Liver (tissue), 9 donors: Measurements from ENCODE around the gene SLC47A2. TPM values are rescaled to one million over a fixed set of nuclear protein-coding genes. Genes with fewer than 3 reads are reported as not detected.

ENCODE experiments used
- DNase-seq: peaks from one replicate; pipeline ENCODE4 v3.0.0-alpha.2; 2017; ENCODE audit warnings: low spot score
- H3K27ac ChIP-seq, 2 donors: one replicate each; pipeline ENCODE4 v1.7.0; 2013; ENCODE audit warnings: inconsistent platforms in 2 of 2, low read length in 2 of 2, control low read depth in 1 of 2, low read depth in 1 of 2, mild to moderate bottlenecking in 1 of 2
- H3K27me3 ChIP-seq, 4 donors: one replicate each; pipeline versions ENCODE4 v1.6.1 to v1.7.0; 2013; ENCODE audit warnings: low read length in 3 of 4, inconsistent platforms in 1 of 4, mild to moderate bottlenecking in 1 of 4, moderate library complexity in 1 of 4; ENCODE audit not compliant: control insufficient read depth in 4 of 4, insufficient read depth in 4 of 4
- H3K36me3 ChIP-seq, 4 donors: one replicate each; pipeline versions ENCODE4 v1.6.1 to v1.7.0; 2013; ENCODE audit warnings: low read length in 3 of 4, mild to moderate bottlenecking in 3 of 4, low read depth in 1 of 4, moderate library complexity in 1 of 4; ENCODE audit not compliant: control insufficient read depth in 4 of 4, insufficient read depth in 3 of 4
- H3K4me1 ChIP-seq, 4 donors: one replicate each; pipeline versions ENCODE4 v1.6.1 to v1.7.0; 2013; ENCODE audit warnings: low read length in 3 of 4, mild to moderate bottlenecking in 3 of 4, moderate library complexity in 1 of 4; ENCODE audit not compliant: control insufficient read depth in 4 of 4, insufficient read depth in 4 of 4
- H3K4me3 ChIP-seq, 3 donors: one replicate each; pipeline versions ENCODE4 v1.6.1 to v1.7.0; 2013; ENCODE audit warnings: low read length in 3 of 3, control low read depth in 1 of 3, low read depth in 1 of 3, mild to moderate bottlenecking in 1 of 3
- H3K9ac ChIP-seq, 2 donors: one replicate each; pipeline ENCODE4 v1.7.0; 2013; ENCODE audit warnings: low read length in 2 of 2, mild to moderate bottlenecking in 2 of 2, moderate library complexity in 2 of 2, control low read depth in 1 of 2, low read depth in 1 of 2
- H3K9me3 ChIP-seq, 4 donors: one replicate each; pipeline versions ENCODE4 v1.6.1 to v1.7.0; 2013; ENCODE audit warnings: low read length in 3 of 4; ENCODE audit not compliant: control insufficient read depth in 4 of 4
- CTCF ChIP-seq: fragments of 150-350 bp; IDR thresholded peaks from 2 replicates; pipeline ENCODE4 v1.5.1; 2017; ENCODE audit warnings: improper control_type of control experiment, low read depth, low read length; ENCODE audit not compliant: missing input control
- EGR1 ChIP-seq, 2 donors: IDR thresholded peaks; 2 replicates each; pipeline ENCODE4 v1.6.1; 2016 to 2018; ENCODE audit warnings: antibody characterized with exemption in 2 of 2, low read depth in 2 of 2
- FOXA1 ChIP-seq: IDR thresholded peaks from 2 replicates; pipeline ENCODE4 v1.6.1; 2016; ENCODE audit warnings: antibody characterized with exemption
- FOXA2 ChIP-seq: IDR thresholded peaks from 2 replicates; pipeline ENCODE4 v1.6.1; 2016; ENCODE audit warnings: antibody characterized with exemption
- GABPA ChIP-seq, 2 donors: IDR thresholded peaks in 1 of 2; conservative IDR thresholded peaks in 1 of 2; 2 replicates each; pipeline ENCODE4 v1.6.1; 2016; ENCODE audit warnings: antibody characterized with exemption in 2 of 2, mild to moderate bottlenecking in 1 of 2, moderate library complexity in 1 of 2
- HNF4A ChIP-seq, 2 donors: conservative IDR thresholded peaks; 2 replicates each; pipeline ENCODE4 v1.6.1; 2016; ENCODE audit warnings: antibody characterized with exemption in 2 of 2, mild to moderate bottlenecking in 2 of 2
- HNF4G ChIP-seq: IDR thresholded peaks from 2 replicates; pipeline ENCODE4 v1.6.1; 2016; ENCODE audit warnings: antibody characterized with exemption
- JUND ChIP-seq, 2 donors: IDR thresholded peaks; 2 replicates each; pipeline ENCODE4 v1.6.1; 2016; ENCODE audit warnings: antibody characterized with exemption in 2 of 2
- MAX ChIP-seq: IDR thresholded peaks from 2 replicates; pipeline ENCODE4 v1.6.1; 2016; ENCODE audit warnings: antibody characterized with exemption
- NR2F2 ChIP-seq: IDR thresholded peaks from 2 replicates; pipeline ENCODE4 v1.6.1; 2016; ENCODE audit warnings: antibody characterized with exemption
- RAD21 ChIP-seq, 2 donors: IDR thresholded peaks; 2 replicates each; pipeline ENCODE4 v1.6.1; 2016; ENCODE audit warnings: antibody characterized with exemption in 2 of 2, mild to moderate bottlenecking in 2 of 2
- RXRA ChIP-seq, 2 donors: IDR thresholded peaks; 2 replicates each; pipeline ENCODE4 v1.6.1; 2017 to 2018; ENCODE audit warnings: antibody characterized with exemption in 2 of 2, mild to moderate bottlenecking in 1 of 2
- TAF1 ChIP-seq: conservative IDR thresholded peaks from 2 replicates; pipeline ENCODE4 v1.6.1; 2016; ENCODE audit warnings: antibody characterized with exemption, mild to moderate bottlenecking
- YY1 ChIP-seq: IDR thresholded peaks from 2 replicates; pipeline ENCODE4 v1.6.1; 2016; ENCODE audit warnings: antibody characterized with exemption, mild to moderate bottlenecking
- WGBS: extraction: QIAGEN DNeasy Blood & Tissue Kit; methylation state at CpG from one replicate; pipeline ENCODE4 v1.1.7; 2013; 5-methylcytosine and 5-hydroxymethylcytosine counted together
- polyA plus RNA-seq, 2 donors: library from polyadenylated mRNA; stranded (reverse) in 1 of 2; unstranded in 1 of 2; fragments of 200-250 nt in 1 of 2; fragments of >200 nt in 1 of 2; fragmentation: Nextera tagmentation in 1 of 2; extraction: Ambion mirVana in 1 of 2; gene quantifications; one replicate each; pipeline versions ENCODE4 v1.2.1 to v1.2.3, GENCODE V29; 2013 to 2015
- total RNA-seq, 2 donors: library from RNA; depleted of rRNA; stranded (reverse); fragments of >200 nt; gene quantifications; one replicate each; pipeline ENCODE4 v1.2.3, GENCODE V29; 2014
- TF ChIP-seq, protein P1 (sequence below): IDR thresholded peaks from 2 replicates; pipeline ENCODE4 v1.6.1; 2016; ENCODE audit warnings: antibody characterized with exemption
- TF ChIP-seq, protein P2 (sequence below): IDR thresholded peaks from 2 replicates; pipeline ENCODE4 v1.6.1; 2016; ENCODE audit warnings: antibody characterized with exemption
- donor health status: healthy.
- donor health status: healthy.
- donor health status: healthy.
- donor health status: healthy.
- donor health status: healthy.

SLC47A2 gene
- total and polyA plus RNA-seq, 4 donors, result 0.08 TPM; not detected in 3

GRCh38 chr17:19677736-19678379 is 38.5 kb downstream of the SLC47A2 start:
- Histone ChIP-seq H3K27me3 (no peaks in the 10 kb centered on the region), H3K4me1 (peaks cover 0 to 15% (median 4%) of the 10 kb centered on the region in 4 donors), H3K4me3 (no peak overlapping the region), H3K27ac (no peak overlapping the region), H3K36me3 (peaks cover 0 to 18% (median 11%) of the 10 kb centered on the region in 4 donors), H3K9me3 (no peaks in the 10 kb centered on the region), H3K9ac (no peak overlapping the region)
- TF ChIP-seq JUND (IDR thresholded peaks at IDR 0.05), result no peak
- TF ChIP-seq YY1, result no peak
- no peak for TF ChIP-seq RXRA (IDR thresholded peaks at IDR 0.05)
- TF ChIP-seq FOXA1, result no peak
- no peak for TF ChIP-seq NR2F2
- TF ChIP-seq TAF1, result no peak
- no peak for TF ChIP-seq CTCF
- TF ChIP-seq MAX, result no peak
- DNase-seq, result no peak
- 96% methylated on average over 5 of the region's 5 CpGs for WGBS

- H3K4me1 ChIP-seq, result peaks cover 3 to 23% (median 11%) of the 10 kb centered on the region in 4 donors
Measured at GRCh38 chr17:19676896-19677295, 39.5 kb downstream of the SLC47A2 start.

GRCh38 chr17:19673623-19674022 is 42.8 kb downstream of the SLC47A2 start:
- Histone ChIP-seq H3K9ac (no peak overlapping the region), H3K9me3 (no peaks in the 10 kb centered on the region), H3K36me3 (peaks cover 0 to 15% (median 9%) of the 10 kb centered on the region in 4 donors), H3K4me1 (peaks cover 7 to 45% (median 34%) of the 10 kb centered on the region in 4 donors), H3K4me3 (no peak overlapping the region), H3K27me3 (no peaks in the 10 kb centered on the region), H3K27ac (no peak overlapping the region)
- no peak for DNase-seq
- WGBS, result 84% methylated on average over 3 of the region's 3 CpGs
- TF ChIP-seq FOXA1, result no peak
- TF ChIP-seq RAD21 (IDR thresholded peaks at IDR 0.05), result no peak
- no peak for TF ChIP-seq YY1
- TF ChIP-seq, protein P1, sequence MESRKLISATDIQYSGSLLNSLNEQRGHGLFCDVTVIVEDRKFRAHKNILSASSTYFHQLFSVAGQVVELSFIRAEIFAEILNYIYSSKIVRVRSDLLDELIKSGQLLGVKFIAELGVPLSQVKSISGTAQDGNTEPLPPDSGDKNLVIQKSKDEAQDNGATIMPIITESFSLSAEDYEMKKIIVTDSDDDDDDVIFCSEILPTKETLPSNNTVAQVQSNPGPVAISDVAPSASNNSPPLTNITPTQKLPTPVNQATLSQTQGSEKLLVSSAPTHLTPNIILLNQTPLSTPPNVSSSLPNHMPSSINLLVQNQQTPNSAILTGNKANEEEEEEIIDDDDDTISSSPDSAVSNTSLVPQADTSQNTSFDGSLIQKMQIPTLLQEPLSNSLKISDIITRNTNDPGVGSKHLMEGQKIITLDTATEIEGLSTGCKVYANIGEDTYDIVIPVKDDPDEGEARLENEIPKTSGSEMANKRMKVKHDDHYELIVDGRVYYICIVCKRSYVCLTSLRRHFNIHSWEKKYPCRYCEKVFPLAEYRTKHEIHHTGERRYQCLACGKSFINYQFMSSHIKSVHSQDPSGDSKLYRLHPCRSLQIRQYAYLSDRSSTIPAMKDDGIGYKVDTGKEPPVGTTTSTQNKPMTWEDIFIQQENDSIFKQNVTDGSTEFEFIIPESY, result no peak
- TF ChIP-seq EGR1 (IDR thresholded peaks at IDR 0.05; ENCODE audit: low read depth in 2 of 2), result no peak
- no peak for TF ChIP-seq HNF4G
- TF ChIP-seq, protein P2, sequence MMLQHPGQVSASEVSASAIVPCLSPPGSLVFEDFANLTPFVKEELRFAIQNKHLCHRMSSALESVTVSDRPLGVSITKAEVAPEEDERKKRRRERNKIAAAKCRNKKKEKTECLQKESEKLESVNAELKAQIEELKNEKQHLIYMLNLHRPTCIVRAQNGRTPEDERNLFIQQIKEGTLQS, result no peak
- no peak for TF ChIP-seq CTCF
- no peak for TF ChIP-seq RXRA (IDR thresholded peaks at IDR 0.05)
- TF ChIP-seq HNF4A (conservative IDR thresholded peaks at IDR 0.05), result no peak

More at GRCh38 chr17:19676896-19677295, 39.5 kb downstream of the SLC47A2 start:
- H3K27me3 ChIP-seq, result no peaks in the 10 kb centered on the region
- no peak overlapping the region for H3K9ac ChIP-seq
- H3K4me3 ChIP-seq, result no peak overlapping the region
- 94% methylated on average over 4 of the region's 4 CpGs for WGBS
- H3K27ac ChIP-seq, result no peak overlapping the region
- DNase-seq, result no peak
- TF ChIP-seq, protein P2, result no peak
- TF ChIP-seq GABPA (IDR thresholded peaks at IDR 0.05 in 1 of 2, conservative IDR thresholded peaks at IDR 0.05 in 1 of 2), result no peak
- no peak for TF ChIP-seq HNF4A (conservative IDR thresholded peaks at IDR 0.05)
- no peak for TF ChIP-seq FOXA2
- TF ChIP-seq TAF1, result no peak
- H3K36me3 ChIP-seq, result peaks cover 0 to 18% (median 11%) of the 10 kb centered on the region in 4 donors
- no peaks in the 10 kb centered on the region for H3K9me3 ChIP-seq
